NB4 (cell line): ENCODE data around the gene ETV6.
A peak's percentile ranks its signal among the peaks of the same experiment; 100 is the strongest.

Experiments
- DNase-seq: peaks from one replicate; pipeline ENCODE4 v3.0.0; 2010; ENCODE audit warnings: low read depth
- H3K4me3 ChIP-seq: one replicate; pipeline ENCODE4 v1.5.1; 2011; ENCODE audit warnings: mild to moderate bottlenecking, low read depth, low read length, moderate library complexity
- CTCF ChIP-seq: IDR thresholded peaks from one replicate; pipeline ENCODE4 v1.5.1; 2012; ENCODE audit warnings: low read depth, low read length
- MAX ChIP-seq: IDR thresholded peaks from 2 replicates; pipeline ENCODE4 v1.6.1; 2011; ENCODE audit warnings: low read depth, low read length
- MYC ChIP-seq: IDR thresholded peaks from 2 replicates; pipeline ENCODE4 v1.6.1; 2011; ENCODE audit warnings: low read depth, low read length
- POLR2A ChIP-seq: IDR thresholded peaks from 2 replicates; pipeline ENCODE4 v1.6.1; 2011; ENCODE audit warnings: mild to moderate bottlenecking; ENCODE audit not compliant: insufficient read length; ENCODE audit errors: extremely low read depth

Gene ETV6

GRCh38 chr12:11747969-11748368, 98.5 kb downstream of the ETV6 start:
- H3K4me3 ChIP-seq, result no peak overlapping the region
- TF ChIP-seq MAX (no peak), POLR2A (no peak), CTCF (no peak), MYC (no peak)
- DNase-seq, result no peak

GRCh38 chr12:11748903-11749302, 99.4 kb downstream of the ETV6 start:
- TF ChIP-seq MAX, result no peak
- no peak overlapping the region for H3K4me3 ChIP-seq
- DNase-seq, result no peak

GRCh38 chr12:11749943-11750690, 100.6 kb downstream of the ETV6 start:
- peak overlapping the region; percentile 13 for H3K4me3 ChIP-seq
- DNase-seq, result peak; percentile 92
- TF ChIP-seq CTCF (no peak), MAX (no peak), POLR2A (no peak), MYC (no peak)

- no peak overlapping the region for H3K4me3 ChIP-seq
- TF ChIP-seq POLR2A (no peak), CTCF (no peak), MAX (no peak), MYC (no peak)
- peak; percentile 30 for DNase-seq
These were observed 103.1 kb downstream of the ETV6 start for GRCh38 chr12:11752403-11753149.

- no peak for DNase-seq
- TF ChIP-seq MAX (no peak), CTCF (no peak), MYC (no peak), POLR2A (no peak)
- no peak overlapping the region for H3K4me3 ChIP-seq
These were observed 103.7 kb downstream of the ETV6 start for GRCh38 chr12:11753150-11753499.

- no peak for DNase-seq
- no peak overlapping the region for H3K4me3 ChIP-seq
- no peak for TF ChIP-seq CTCF
- TF ChIP-seq POLR2A, result no peak
- TF ChIP-seq MAX, result no peak
- TF ChIP-seq MYC, result no peak
These were observed 104.4 kb downstream of the ETV6 start for GRCh38 chr12:11753826-11754225.
